Esophagus muscularis mucosa (tissue), 4 donors: ENCODE results near the gene CYYR1. TPM values are rescaled to one million over a fixed set of nuclear protein-coding genes. Genes with fewer than 3 reads are reported as not detected.

Experiments
- DNase-seq: peaks from one replicate; pipeline ENCODE4 v3.0.0-alpha.2; 2017; ENCODE audit errors: extremely low spot score
- H3K27ac ChIP-seq, 4 donors: fragments of 200-600 bp; sonication (generic); replicated peaks in 1 of 4; 1 replicate in 3 of 4; 2 replicates in 1 of 4; pipeline ENCODE4 v1.5.1; 2016 to 2019; ENCODE audit warnings: mild to moderate bottlenecking in 1 of 4
- H3K27me3 ChIP-seq, 4 donors: fragments of 200-600 bp; sonication (generic); one replicate each; pipeline versions ENCODE4 v1.5.1 to v1.6.0; 2016 to 2019
- H3K36me3 ChIP-seq, 4 donors: fragments of 200-600 bp; sonication (generic); one replicate each; pipeline ENCODE4 v1.5.1; 2016 to 2019
- H3K4me1 ChIP-seq, 4 donors: fragments of 200-600 bp; sonication (generic); one replicate each; pipeline ENCODE4 v1.5.1; 2016 to 2019
- H3K4me3 ChIP-seq, 4 donors: fragments of 200-600 bp; sonication (generic); 1 replicate in 2 of 4; 2 replicates in 2 of 4; pipeline ENCODE4 v1.5.1; 2016 to 2019; ENCODE audit warnings: mild to moderate bottlenecking in 4 of 4, moderate library complexity in 1 of 4
- H3K9me3 ChIP-seq, 4 donors: fragments of 200-600 bp; sonication (generic); 1 replicate in 3 of 4; 2 replicates in 1 of 4; pipeline ENCODE4 v1.5.1; 2016 to 2019
- EP300 ChIP-seq: sonication (generic); formaldehyde crosslinking; IDR thresholded peaks from one replicate; pipeline ENCODE4 v1.6.1; 2017; ENCODE audit warnings: antibody characterized with exemption
- POLR2A ChIP-seq: fragments of 450-650 bp; IDR thresholded peaks from one replicate; pipeline ENCODE4 v1.6.1; 2017; ENCODE audit warnings: antibody characterized with exemption, moderate library complexity, mild to moderate bottlenecking, low read depth
- POLR2AphosphoS5 ChIP-seq, 2 donors: sonication (generic); formaldehyde crosslinking; IDR thresholded peaks; one replicate each; pipeline ENCODE4 v1.6.1; 2017; ENCODE audit warnings: antibody characterized with exemption in 2 of 2
- WGBS: methylation state at CpG from one replicate; pipeline ENCODE4 v1.1.5; 2018; 5-methylcytosine and 5-hydroxymethylcytosine counted together
- intact Hi-C: fragments of 100-400 bp; cut with DNase I; formaldehyde crosslinking; loops from one replicate; pipeline ENCODE4 v1.15.1; 2023
- total RNA-seq, 4 donors: library from RNA; depleted of rRNA; stranded (reverse); fragments of >200 nt; gene quantifications; one replicate each; pipeline versions ENCODE4 v1.1.0 to v1.2.1, GENCODE V29; 2016
- TF ChIP-seq, protein P1 (sequence below), 3 experiments: fragments of 200-600 bp in 2 of 3; fragments of 450-650 bp in 1 of 3; sonication (generic) in 2 of 3; IDR thresholded peaks; one replicate each; pipeline ENCODE4 v1.5.1; 2017 to 2019; ENCODE audit warnings: antibody characterized with exemption in 3 of 3, mild to moderate bottlenecking in 2 of 3, moderate library complexity in 1 of 3

The CYYR1 gene
- total RNA-seq, 4 donors from 2014 or later, result 10.0 to 19.3 (median 16.3) TPM

DNA sequence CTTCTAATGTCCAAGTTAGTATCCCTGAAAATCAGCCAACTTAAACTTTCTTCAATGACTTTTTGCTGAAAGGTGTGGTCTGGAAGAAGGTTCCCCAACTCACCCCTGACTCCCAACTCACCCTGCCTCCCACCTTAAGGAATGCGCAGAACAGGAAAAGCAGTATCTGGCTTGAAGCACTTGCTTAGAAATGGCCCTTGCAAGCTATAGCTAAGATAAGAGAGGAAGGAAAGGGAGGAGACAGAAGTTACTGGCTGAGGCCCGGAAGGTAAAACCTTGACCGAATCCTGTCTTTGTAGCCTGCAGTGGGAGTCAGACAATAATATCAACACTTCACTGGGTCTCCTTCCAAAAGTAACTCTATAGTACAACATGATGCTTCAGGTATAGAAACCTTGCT lies 2.9 kb downstream of the CYYR1 start:
- Histone ChIP-seq H3K36me3 (no peaks in the 10 kb centered on the region), H3K4me3 (peak overlapping the region in 3 of 4 donors; percentile 43 to 51 (median 47)), H3K9me3 (peaks cover 0 to 18% (median 11%) of the 10 kb centered on the region in 4 donors), H3K4me1 (no peaks in the 10 kb centered on the region), H3K27ac (peak overlapping the region; percentile 8 to 49 (median 22)), H3K27me3 (peaks cover 0 to 10% (median 3%) of the 10 kb centered on the region in 4 donors)
- intact Hi-C loops, result no loop called here
- DNase-seq, result no peak
- WGBS, result 54% methylated on average over 3 of the region's 3 CpGs
- peak; percentile 19 to 66 for TF ChIP-seq POLR2AphosphoS5 (IDR thresholded peaks at IDR 0.05)
- no peak for TF ChIP-seq POLR2A
- TF ChIP-seq, protein P1, sequence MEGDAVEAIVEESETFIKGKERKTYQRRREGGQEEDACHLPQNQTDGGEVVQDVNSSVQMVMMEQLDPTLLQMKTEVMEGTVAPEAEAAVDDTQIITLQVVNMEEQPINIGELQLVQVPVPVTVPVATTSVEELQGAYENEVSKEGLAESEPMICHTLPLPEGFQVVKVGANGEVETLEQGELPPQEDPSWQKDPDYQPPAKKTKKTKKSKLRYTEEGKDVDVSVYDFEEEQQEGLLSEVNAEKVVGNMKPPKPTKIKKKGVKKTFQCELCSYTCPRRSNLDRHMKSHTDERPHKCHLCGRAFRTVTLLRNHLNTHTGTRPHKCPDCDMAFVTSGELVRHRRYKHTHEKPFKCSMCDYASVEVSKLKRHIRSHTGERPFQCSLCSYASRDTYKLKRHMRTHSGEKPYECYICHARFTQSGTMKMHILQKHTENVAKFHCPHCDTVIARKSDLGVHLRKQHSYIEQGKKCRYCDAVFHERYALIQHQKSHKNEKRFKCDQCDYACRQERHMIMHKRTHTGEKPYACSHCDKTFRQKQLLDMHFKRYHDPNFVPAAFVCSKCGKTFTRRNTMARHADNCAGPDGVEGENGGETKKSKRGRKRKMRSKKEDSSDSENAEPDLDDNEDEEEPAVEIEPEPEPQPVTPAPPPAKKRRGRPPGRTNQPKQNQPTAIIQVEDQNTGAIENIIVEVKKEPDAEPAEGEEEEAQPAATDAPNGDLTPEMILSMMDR (IDR thresholded peaks at IDR 0.05), result no peak

DNA sequence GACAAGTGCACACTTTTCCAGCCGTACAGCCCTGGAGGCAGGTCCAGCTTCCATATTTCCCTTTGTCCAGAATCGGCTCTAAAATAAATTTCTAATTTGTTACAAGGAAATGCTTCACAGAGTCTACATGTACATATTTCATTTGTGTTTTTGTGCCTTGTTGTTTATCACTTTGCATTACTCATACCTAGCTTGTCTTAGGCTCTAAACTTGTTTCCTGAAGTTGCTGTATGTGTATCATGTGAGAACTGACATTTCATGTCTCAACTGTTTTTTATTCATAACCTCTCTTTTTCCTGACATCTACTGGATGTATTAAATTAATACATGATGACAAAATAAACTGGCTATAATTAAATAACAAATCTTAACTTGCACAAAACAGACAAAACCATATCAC lies 7.5 kb downstream of the CYYR1 start:
- H3K9me3 ChIP-seq, result no peaks in the 10 kb centered on the region
- no peak overlapping the region for H3K4me3 ChIP-seq
- peak overlapping the region in 3 of 4 donors; percentile 4 to 37 (median 31) for H3K27ac ChIP-seq
- no peaks in the 10 kb centered on the region for H3K27me3 ChIP-seq
- DNase-seq, result no peak
- WGBS, result 64% methylated on average over 2 of the region's 2 CpGs
- TF ChIP-seq, protein P1 (IDR thresholded peaks at IDR 0.05), result no peak
- no peak for TF ChIP-seq EP300
- intact Hi-C loops, result no loop called here
- no peaks in the 10 kb centered on the region for H3K4me1 ChIP-seq
- H3K36me3 ChIP-seq, result no peaks in the 10 kb centered on the region

DNA sequence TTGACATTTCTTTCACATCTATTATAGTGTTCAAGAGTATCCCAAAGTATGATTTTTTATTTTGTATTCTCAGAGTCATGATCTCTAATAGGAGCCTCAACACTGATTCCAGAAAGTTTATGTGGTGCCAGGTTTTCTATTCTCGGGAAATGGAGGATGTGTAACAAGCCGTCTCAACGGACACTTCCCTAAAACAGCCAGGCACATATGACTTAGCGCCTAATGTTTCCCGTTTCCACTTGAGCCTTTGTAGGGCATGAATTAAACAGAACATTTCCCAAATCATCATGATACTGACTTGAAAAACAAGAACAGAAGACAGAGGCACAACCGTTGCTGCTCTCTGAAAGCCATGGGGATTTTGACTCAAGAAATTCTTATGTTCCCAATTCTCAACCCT lies 8.0 kb downstream of the CYYR1 start:
- no peaks in the 10 kb centered on the region for H3K4me1 ChIP-seq
- H3K9me3 ChIP-seq, result no peaks in the 10 kb centered on the region
- H3K36me3 ChIP-seq, result no peaks in the 10 kb centered on the region
- no peak for TF ChIP-seq POLR2AphosphoS5 (IDR thresholded peaks at IDR 0.05)
- TF ChIP-seq, protein P1 (IDR thresholded peaks at IDR 0.05), result no peak
- no peak for TF ChIP-seq EP300
- TF ChIP-seq POLR2A, result no peak
- no peak for DNase-seq
- 51% methylated on average over 6 of the region's 6 CpGs for WGBS
- no peak overlapping the region for H3K4me3 ChIP-seq
- no peaks in the 10 kb centered on the region for H3K27me3 ChIP-seq
- intact Hi-C loops, result no loop called here
- peak overlapping the region in 3 of 4 donors; percentile 4 to 37 (median 31) for H3K27ac ChIP-seq

DNA sequence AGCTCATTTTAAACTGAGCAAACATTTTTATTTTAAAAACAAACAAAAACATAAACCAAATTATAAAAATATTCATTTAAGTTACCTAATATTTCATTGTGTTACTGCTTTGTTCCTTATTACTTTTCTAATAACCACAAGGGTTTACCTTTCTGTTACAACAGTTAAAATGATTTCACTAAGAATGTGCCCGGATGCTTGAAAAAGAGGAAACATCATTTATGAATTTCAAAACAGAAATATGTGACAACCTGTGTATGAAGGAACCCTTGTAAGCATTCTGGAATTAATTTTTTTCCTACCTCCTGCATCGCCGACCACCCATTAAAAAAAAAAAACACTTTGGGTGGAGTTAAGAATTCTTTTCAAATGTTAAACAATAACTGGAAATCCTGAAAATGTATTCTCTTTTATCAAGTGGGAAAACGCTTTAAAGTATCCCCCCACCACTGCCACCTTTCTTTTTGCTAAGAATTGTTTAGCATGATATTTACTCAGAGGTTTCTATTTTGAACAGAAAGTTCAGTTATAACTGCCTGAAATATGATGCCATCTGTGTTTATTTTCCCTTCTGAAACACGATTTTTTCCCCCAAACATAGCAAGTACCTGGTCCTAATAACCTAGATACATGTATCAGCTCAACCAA lies 9.1 kb downstream of the CYYR1 start:
- H3K9me3 ChIP-seq, result no peaks in the 10 kb centered on the region
- intact Hi-C loops, result no loop called here
- H3K36me3 ChIP-seq, result no peaks in the 10 kb centered on the region
- DNase-seq, result no peak
- H3K27ac ChIP-seq, result no peak overlapping the region
- TF ChIP-seq EP300 (no peak), POLR2AphosphoS5 (IDR thresholded peaks at IDR 0.05) (no peak), POLR2A (no peak)
- TF ChIP-seq, protein P1 (IDR thresholded peaks at IDR 0.05), result no peak
- no peak overlapping the region for H3K4me3 ChIP-seq
- no peaks in the 10 kb centered on the region for H3K27me3 ChIP-seq
- no peaks in the 10 kb centered on the region for H3K4me1 ChIP-seq
- 57% methylated on average over 5 of the region's 5 CpGs for WGBS

DNA sequence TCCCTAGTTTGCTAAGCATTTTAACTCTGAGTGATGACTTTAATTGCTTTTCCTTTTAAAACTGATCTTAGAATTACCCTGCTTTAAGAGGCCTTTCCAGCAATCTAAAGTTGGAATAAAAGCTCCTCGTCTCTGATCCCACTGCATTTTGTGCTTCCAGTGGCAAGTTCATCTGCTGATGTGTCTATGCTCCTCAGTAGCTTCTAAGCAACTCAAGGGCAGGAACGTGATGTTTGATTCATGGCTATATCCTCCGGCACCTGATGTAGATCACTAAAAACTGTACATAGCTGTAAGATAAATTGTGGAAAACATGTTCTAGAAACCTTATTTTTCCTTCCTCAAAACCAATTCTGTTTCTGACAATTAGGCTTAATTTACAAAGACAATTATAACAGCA lies 12.5 kb downstream of the CYYR1 start:
- Histone ChIP-seq H3K27ac (no peak overlapping the region), H3K4me3 (no peak overlapping the region), H3K27me3 (no peaks in the 10 kb centered on the region), H3K9me3 (no peaks in the 10 kb centered on the region), H3K4me1 (peaks cover 0 to 3% (median 0%) of the 10 kb centered on the region in 4 donors), H3K36me3 (no peaks in the 10 kb centered on the region)
- WGBS, result 93% methylated on average over 3 of the region's 3 CpGs
- DNase-seq, result no peak
- TF ChIP-seq EP300 (no peak), POLR2A (no peak), POLR2AphosphoS5 (IDR thresholded peaks at IDR 0.05) (no peak)
- TF ChIP-seq, protein P1 (IDR thresholded peaks at IDR 0.05), result no peak
- intact Hi-C loops, result no loop called here
